Hematopoietic multipotent progenitor cell (in vitro differentiated cells): Measurements from ENCODE around the gene RBMS1. TPM values are rescaled to one million over a fixed set of nuclear protein-coding genes. Genes with fewer than 3 reads are reported as not detected.
"Not testable (repeated sequence)": the region's sequence is repeated elsewhere in the genome, so short reads cannot be mapped to it uniquely, and the experiment has no call there.

Experiments used
- DNase-seq, 3 donors: peaks; one replicate each; pipeline ENCODE4 v3.0.0-alpha.2; 2011 to 2015; ENCODE audit warnings: low read depth in 2 of 3, low spot score in 2 of 3
- total RNA-seq: library from RNA; depleted of rRNA; stranded (reverse); fragments of >200 nt; gene quantifications from one replicate; pipeline ENCODE4 v1.2.3, GENCODE V29; 2012

RBMS1 gene
- total RNA-seq, 1 donor, result 29.6 TPM

- no peak for DNase-seq
Observed at GRCh38 chr2:160502478-160502877, 8.9 kb upstream of the RBMS1 start.

DNA sequence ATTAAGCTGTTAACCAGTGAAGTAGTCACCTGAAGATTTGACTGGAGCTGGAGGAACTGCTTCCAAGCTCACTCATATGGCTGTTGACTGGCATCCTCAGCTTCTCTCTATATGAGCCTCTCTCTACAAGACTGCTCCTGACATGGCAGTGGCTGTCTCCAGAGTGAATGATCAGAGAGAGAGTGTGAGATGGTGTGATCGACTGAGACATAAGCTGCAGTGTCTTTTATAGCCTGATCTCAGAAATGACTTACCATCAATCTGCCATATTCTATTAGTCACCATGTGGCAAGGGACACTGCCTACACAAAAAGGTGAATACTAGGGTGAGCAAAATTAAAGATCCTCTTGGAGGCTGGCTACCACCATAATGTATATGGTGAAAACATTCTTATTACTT, 7.8 kb upstream of the RBMS1 start:
- DNase-seq, result no peak

GRCh38 chr2:160499865-160500264, 6.3 kb upstream of the RBMS1 start:
- no peak for DNase-seq

- DNase-seq, result no peak
Observed at GRCh38 chr2:160498137-160498536, 4.5 kb upstream of the RBMS1 start.

DNA sequence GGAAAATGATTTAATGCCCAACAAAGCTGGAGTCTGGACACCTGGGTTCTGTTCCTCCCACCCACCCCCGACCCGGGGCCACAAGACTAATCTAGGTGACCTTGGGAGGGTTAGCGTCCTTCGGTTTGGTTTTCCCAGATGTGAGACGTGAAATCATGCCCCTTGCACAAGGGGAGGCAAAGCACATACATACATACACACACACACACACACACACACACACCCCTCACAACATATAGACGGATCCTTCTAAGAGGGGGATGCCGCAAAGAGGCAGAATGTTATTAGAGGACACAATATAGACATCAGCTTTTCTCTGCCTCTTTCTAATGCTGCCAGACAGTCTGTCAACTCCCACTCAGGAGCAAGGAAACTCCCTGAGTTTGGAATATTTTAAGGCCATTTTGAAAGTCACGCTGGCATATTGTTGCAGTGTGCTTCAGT, 616 bp upstream of the RBMS1 start:
- DNase-seq, result peak in 1 of 3 donors; percentile 15

GRCh38 chr2:160492401-160493226, 993 bp downstream of the RBMS1 start:
- DNase-seq, result peak in 2 of 3 donors; percentile 35 to 58

- no peak for DNase-seq
Observed at GRCh38 chr2:160491911-160492371, 1.7 kb downstream of the RBMS1 start.

DNA sequence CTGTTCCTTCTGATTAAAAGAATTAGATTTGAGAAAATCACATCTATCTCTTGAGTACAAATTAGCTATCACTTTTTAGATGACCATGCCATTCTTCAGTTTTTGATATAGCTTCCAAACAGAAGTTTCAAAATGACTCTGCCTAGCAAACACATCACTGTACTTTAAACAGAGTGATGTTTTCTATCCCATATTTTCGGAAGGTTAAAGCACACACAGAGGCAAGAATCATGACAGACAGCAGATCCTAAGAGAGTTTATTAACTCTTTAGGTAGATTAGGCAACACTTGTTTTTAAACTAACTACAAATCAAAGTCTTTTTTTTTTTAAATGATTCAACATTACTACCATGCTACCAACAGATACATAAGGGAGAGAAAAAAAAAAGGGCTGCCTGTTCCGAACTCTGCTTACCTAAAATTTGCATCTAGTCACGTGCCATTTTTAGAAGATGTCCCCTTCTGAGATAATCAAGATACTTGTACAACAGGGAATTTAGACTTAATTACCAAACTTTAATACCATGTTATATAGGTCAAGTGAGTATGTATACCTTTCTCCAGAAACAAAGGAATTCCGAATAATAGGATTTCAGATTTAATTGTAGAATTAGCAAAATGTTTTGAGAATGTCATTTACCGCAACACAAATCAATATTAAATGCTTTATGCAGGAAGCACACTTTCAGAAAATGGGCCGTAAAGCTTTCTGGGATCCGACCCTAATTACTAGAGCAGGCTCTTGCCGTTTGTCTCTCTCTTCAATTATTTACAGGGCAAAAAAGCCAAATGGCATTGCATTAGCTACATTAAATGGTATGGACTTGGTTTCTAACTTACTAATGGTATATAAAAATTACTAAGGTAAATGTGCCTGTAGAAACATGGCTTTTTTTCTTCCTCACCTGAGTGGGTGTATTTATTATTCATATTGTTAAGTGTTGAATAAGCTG, 2.6 kb downstream of the RBMS1 start:
- no peak for DNase-seq

DNA sequence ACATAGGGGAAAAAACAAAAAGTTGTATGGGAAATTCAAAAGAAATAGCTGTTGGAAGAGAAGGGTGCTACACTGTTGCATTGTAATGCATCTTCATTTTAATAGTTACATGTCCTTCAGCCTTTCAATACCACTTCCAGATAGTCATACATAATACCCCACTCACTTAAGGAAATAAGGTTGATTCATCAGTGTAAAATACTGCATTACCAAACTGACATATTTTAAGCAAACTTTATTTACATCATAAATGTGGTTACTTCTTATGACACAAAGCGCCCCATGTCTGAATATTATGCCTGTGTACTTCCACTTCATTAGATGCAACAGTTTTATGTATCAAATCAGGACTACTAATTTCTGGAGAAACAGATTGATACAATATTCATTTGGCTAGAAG, 4.5 kb downstream of the RBMS1 start:
- no peak for DNase-seq

DNA sequence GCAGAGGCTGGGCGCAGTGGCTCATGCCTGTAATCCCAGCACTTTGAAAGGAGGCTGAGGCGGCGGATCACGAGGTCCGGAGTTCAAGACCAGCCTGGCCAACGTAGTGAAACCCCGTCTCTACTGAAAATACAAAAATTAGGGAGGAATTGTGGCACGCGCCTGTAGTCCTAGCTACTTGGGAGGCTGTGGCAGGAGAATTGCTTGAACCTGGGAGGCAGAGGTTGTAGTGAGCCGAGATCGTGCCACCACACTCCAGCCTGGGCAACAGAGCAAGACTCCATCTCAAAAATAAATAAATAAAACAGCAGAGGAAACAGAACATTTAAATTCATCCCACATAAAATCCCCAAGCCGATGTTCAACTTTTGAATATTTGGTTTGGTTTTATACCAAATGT, 5.3 kb downstream of the RBMS1 start:
- DNase-seq, result not testable (repeated sequence)

GRCh38 chr2:160486341-160486740, 7.3 kb downstream of the RBMS1 start:
- no peak for DNase-seq

DNA sequence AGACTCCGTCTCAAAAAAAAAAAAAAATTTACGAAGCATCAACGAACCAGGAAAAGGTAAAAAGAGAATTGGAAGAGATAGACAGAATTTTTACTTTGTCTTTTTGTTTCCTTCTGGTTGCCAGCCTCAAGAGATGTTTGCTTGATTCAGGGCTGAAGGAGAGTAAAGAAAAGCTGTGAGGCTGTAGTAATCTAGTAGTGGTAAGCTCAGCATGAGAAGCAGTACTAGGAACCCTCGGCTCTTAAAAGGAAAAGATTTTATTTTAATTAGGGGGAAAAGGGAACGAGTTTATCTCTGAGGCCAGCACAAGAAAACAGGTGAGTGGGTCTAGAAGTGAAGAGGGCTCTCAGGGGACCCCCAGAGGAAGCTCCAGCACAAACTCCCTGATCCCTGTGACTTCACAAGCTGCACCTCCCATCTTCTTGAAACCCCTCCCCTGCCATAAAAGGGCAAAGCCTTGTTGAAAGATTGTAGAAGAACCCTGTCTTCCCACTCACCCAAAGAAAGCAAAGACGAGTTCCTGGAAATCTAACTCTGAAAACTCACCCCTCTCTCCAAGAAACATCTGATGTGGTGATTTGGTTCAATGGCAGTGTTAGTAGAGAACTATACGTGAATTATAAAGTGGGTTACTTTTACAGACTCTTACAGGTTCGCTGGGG, 8.6 kb downstream of the RBMS1 start:
- DNase-seq, result no peak

DNA sequence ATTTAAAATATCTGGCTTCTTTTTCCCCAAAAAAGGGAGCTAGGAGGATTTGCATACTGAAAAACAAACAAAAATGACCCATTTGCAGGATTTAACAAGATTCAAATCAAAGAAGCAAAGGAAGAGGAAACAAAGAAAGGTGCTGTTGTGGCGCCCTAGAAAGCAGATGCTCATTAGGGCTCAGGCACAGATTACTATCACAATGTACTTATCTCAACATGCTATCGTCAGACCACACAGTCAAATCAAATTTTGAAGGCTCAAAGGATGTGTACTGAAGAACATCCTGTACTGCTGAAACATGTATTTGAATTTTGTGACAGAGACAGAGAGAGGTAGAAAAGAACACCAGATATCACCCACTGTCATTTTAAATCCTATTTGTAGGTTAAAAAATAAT, 10.9 kb downstream of the RBMS1 start:
- no peak for DNase-seq

DNA sequence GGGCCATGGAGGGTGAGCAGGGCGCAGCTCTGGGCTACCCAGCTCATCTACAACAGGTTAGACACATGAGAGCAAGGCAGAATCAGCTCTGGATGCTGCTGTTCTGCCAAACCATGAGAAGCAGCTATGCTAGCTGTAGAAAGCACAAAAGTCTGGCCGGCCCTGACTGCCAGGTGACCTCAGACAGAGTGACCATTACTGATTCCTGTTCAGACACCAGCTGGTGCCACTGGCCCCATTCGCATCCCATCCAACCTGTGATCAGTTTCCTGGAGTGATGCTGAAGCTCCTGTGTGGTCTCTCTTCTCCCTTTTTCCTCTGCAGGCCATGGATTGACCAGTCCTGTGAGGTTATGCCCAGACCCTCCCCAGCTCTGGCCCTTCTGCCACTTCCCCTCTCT, 14.3 kb downstream of the RBMS1 start:
- DNase-seq, result no peak

- DNase-seq, result no peak
Observed at GRCh38 chr2:160478660-160479059, 14.9 kb downstream of the RBMS1 start.

GRCh38 chr2:160477032-160477431, 16.6 kb downstream of the RBMS1 start:
- DNase-seq, result no peak

- DNase-seq, result no peak
Observed at GRCh38 chr2:160474891-160475787, 18.5 kb downstream of the RBMS1 start.

GRCh38 chr2:160474319-160474645, 19.3 kb downstream of the RBMS1 start:
- no peak for DNase-seq

DNA sequence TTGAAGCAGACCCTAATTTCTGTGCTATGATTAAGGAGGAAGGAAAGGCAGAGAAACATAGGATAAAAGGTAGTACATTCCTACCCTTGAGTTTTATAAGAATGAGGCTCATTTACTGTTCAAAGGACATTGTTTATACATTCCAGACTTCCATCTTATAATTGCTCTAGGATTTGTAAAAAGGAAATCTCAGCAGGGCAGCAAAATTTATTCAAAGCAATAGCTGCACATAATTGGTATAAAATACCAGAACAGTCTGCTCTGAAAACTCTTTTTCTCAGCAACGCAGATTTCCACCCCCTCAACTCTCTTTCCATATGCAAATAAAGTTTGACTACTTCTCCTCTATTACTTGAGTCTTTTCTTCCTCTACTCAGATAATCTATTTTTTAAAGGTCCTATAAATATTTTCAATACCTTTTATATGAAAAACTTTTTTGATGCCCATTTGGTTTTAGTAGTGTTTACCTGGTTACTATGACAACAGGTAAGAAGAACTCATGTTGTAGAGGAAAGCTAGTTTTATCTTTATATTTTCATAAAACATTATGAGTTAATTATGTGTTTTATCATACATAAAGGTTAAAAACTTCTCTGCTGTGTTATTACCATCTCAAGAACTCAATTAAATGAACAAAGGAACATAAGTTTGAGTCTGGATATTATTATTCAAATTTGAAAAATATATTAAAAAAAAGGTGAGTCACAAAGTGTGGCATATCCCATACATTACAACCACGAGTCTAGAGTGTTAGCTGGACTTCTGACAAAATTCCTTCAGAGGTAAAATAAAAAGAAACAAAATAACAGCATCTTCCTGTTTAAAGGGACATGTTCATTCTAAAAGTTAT, 19.9 kb downstream of the RBMS1 start:
- DNase-seq, result no peak
